Keratinocyte (primary cell): ENCODE measurements around the gene DBX2.

ENCODE experiments used
- CTCF ChIP-seq, 3 experiments: IDR thresholded peaks in 1 of 3; conservative IDR thresholded peaks in 1 of 3; optimal IDR thresholded peaks in 1 of 3; 2 replicates in 2 of 3; 3 replicates in 1 of 3; pipeline versions ENCODE3 to v1.5.1; 2011; ENCODE audit warnings: low read length in 3 of 3, mild to moderate bottlenecking in 3 of 3, moderate library complexity in 2 of 3, control low read depth in 1 of 3, inconsistent platforms in 1 of 3; ENCODE audit not compliant: insufficient read depth in 2 of 3; ENCODE audit errors: extremely low read depth in 1 of 3
- EZH2 ChIP-seq: IDR thresholded peaks from one replicate; pipeline ENCODE4 v1.6.1; 2012; ENCODE audit warnings: inconsistent platforms, mild to moderate bottlenecking, low read length, moderate library complexity

DNA sequence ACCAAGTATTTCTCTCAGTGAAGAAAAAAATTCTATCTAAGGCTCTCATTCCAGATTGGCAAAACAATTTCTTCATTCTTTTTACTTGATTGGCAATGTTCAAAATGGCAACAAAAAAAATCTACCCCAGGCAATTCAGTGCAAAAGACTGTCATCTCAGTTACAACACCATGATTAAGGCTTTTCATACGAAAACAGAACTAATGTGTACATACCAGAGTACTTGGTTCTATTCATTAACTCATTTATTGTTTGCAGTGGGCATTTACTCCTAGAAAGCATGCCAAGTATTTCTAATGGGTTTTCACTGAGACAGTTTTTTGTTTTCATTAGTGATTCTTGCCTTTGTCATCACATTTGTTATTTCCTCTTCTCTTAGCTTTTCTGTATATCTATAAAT is 33.0 kb downstream of the DBX2 start:
- TF ChIP-seq CTCF (optimal IDR thresholded peaks at IDR 0.05 in 1 of 3, IDR thresholded peaks at IDR 0.05 in 1 of 3, conservative IDR thresholded peaks at IDR 0.05 in 1 of 3; ENCODE audit: extremely low read depth in 1 of 3, insufficient read depth in 2 of 3, low read length in 3 of 3) (no peak), EZH2 (no peak)
